HCT116 (cell line): ENCODE measurements around the gene CFAP57. TPM values are rescaled to one million over a fixed set of nuclear protein-coding genes. Genes with fewer than 3 reads are reported as not detected.

Experiments
- ATAC-seq: fragments of 200-7000 bp; cut with Tn5 transposase; 2 replicates; pipeline ENCODE4 v1.9.1; 2020; ENCODE audit warnings: mild to moderate bottlenecking, moderate library complexity
- BruUV-seq: library from RNA; stranded (reverse); fragments of 400-500 nt; replicated peaks from 2 replicates; lab custom pipeline; 2021; lab: Mats Ljungman, UMichigan
- CTCF ChIA-PET: fragments of 300-600 bp; sonication (Branson Sonifier 250); formaldehyde crosslinking; loops from one replicate; lab custom pipeline; 2021; ENCODE audit warnings: antibody characterized with exemption; lab: Charles Lee
- POLR2A ChIA-PET: fragments of 300-600, 350-600 bp; sonication (Branson Sonifier 250); formaldehyde crosslinking; loops from one replicate; lab custom pipeline; 2021; ENCODE audit warnings: antibody characterized with exemption; lab: Charles Lee
- RAD21 ChIA-PET, 2 experiments: fragments of 300-600 bp; sonication (Branson Sonifier 250); formaldehyde crosslinking; loops; one replicate each; lab custom pipeline; 2023; ENCODE audit warnings: low total read pairs in 2 of 2; ENCODE audit not compliant: uncharacterized antibody in 2 of 2, unreplicated experiment in 2 of 2, low non-redundant PET in 1 of 2; lab: Charles Lee
- DNase-seq: peaks from one replicate; pipeline ENCODE4 v3.0.0-alpha.2; 2010; ENCODE audit warnings: low read depth, low spot score
- H2AFZ ChIP-seq: fragments of 200-600 bp; shearing (Covaris generic), sonication (generic); 2 replicates; pipeline ENCODE4 v1.6.1; 2017; ENCODE audit warnings: low read depth, mixed run types, mixed read lengths, antibody characterized with exemption, low read length; ENCODE audit not compliant: poor library complexity, severe bottlenecking
- H3K27ac ChIP-seq: 2 replicates; pipeline ENCODE4 v1.5.1; 2012; ENCODE audit warnings: low read depth, low read length
- H3K27me3 ChIP-seq: fragments of 200-600 bp; sonication (generic); 2 replicates; pipeline ENCODE4 v1.6.1; 2016; ENCODE audit warnings: mixed run types, low read length, mixed read lengths; ENCODE audit not compliant: insufficient read depth
- H3K36me3 ChIP-seq, 2 experiments: fragments of 200-500 bp in 1 of 2; fragments of 200-600 bp in 1 of 2; sonication (Bioruptor generic) in 1 of 2; sonication (generic) in 1 of 2; 2 replicates each; pipeline versions ENCODE4 v1.5.1 to v1.6.1; 2014 to 2016; ENCODE audit warnings: low read length in 2 of 2, inconsistent platforms in 1 of 2, mixed read lengths in 1 of 2, mixed run types in 1 of 2; ENCODE audit not compliant: insufficient read depth in 2 of 2, control insufficient read depth in 1 of 2
- H3K4me1 ChIP-seq, 2 experiments: fragments of 200-600 bp in 1 of 2; sonication (generic) in 1 of 2; 2 replicates each; pipeline versions ENCODE4 v1.5.1 to v1.6.1; 2012 to 2017; ENCODE audit warnings: low read length in 2 of 2, inconsistent platforms in 1 of 2, mild to moderate bottlenecking in 1 of 2, mixed read lengths in 1 of 2, mixed run types in 1 of 2, moderate library complexity in 1 of 2; ENCODE audit not compliant: insufficient read depth in 2 of 2, control insufficient read depth in 1 of 2
- H3K4me2 ChIP-seq: fragments of 200-600 bp; sonication (generic); 2 replicates; pipeline ENCODE4 v1.6.1; 2017; ENCODE audit warnings: mixed run types, low read length, mixed read lengths
- H3K4me3 ChIP-seq, 2 experiments: fragments of 200-600 bp in 1 of 2; sonication (generic) in 1 of 2; replicated peaks in 1 of 2; 2 replicates each; pipeline ENCODE4 v1.5.1; 2011 to 2016; ENCODE audit warnings: low read length in 2 of 2, control low read depth in 1 of 2, low read depth in 1 of 2, mild to moderate bottlenecking in 1 of 2, mixed read lengths in 1 of 2, mixed run types in 1 of 2
- H3K79me2 ChIP-seq: fragments of 200-600 bp; sonication (generic); 2 replicates; pipeline ENCODE4 v1.6.1; 2017; ENCODE audit warnings: mild to moderate bottlenecking, mixed run types, low read length, moderate library complexity, mixed read lengths; ENCODE audit not compliant: insufficient read depth
- H3K9ac ChIP-seq: fragments of 200-600 bp; sonication (generic); 2 replicates; pipeline ENCODE4 v1.6.1; 2016; ENCODE audit warnings: low read length, mixed read lengths
- H3K9me2 ChIP-seq: fragments of 200-600 bp; sonication (generic), shearing (Covaris generic); 2 replicates; pipeline ENCODE4 v1.6.1; 2017; ENCODE audit warnings: mixed run types, mild to moderate bottlenecking, moderate library complexity; ENCODE audit not compliant: insufficient read depth
- H3K9me3 ChIP-seq, 2 experiments: fragments of 200-500 bp in 1 of 2; fragments of 200-600 bp in 1 of 2; sonication (Bioruptor generic) in 1 of 2; sonication (generic) in 1 of 2; 2 replicates each; pipeline ENCODE4 v1.6.1; 2014 to 2017; ENCODE audit warnings: low read length in 2 of 2, mixed read lengths in 2 of 2, inconsistent platforms in 1 of 2, low read depth in 1 of 2, mild to moderate bottlenecking in 1 of 2, mixed run types in 1 of 2, moderate library complexity in 1 of 2; ENCODE audit not compliant: control insufficient read depth in 1 of 2, insufficient read depth in 1 of 2
- H4K20me1 ChIP-seq: fragments of 200-600 bp; sonication (generic), shearing (Covaris generic); 2 replicates; pipeline ENCODE4 v1.6.1; 2017; ENCODE audit warnings: mixed run types, mild to moderate bottlenecking, moderate library complexity; ENCODE audit not compliant: insufficient read depth
- CEBPB ChIP-seq: IDR thresholded peaks from 2 replicates; pipeline ENCODE4 v1.6.1; 2012; ENCODE audit warnings: low read depth
- EGR1 ChIP-seq: IDR thresholded peaks from 2 replicates; pipeline ENCODE4 v1.6.1; 2012; ENCODE audit warnings: low read depth
- ELF1 ChIP-seq: IDR thresholded peaks from 2 replicates; pipeline ENCODE4 v1.6.1; 2012; ENCODE audit warnings: low read depth, borderline replicate concordance
- EZH2 ChIP-seq: fragments of 200-600 bp; sonication (generic); IDR thresholded peaks from 2 replicates; pipeline ENCODE4 v1.6.1; 2017; ENCODE audit warnings: antibody characterized with exemption, mixed run types
- EZH2phosphoT487 ChIP-seq: fragments of 200-600 bp; IDR thresholded peaks from 2 replicates; pipeline ENCODE4 v1.6.1; 2018; ENCODE audit warnings: antibody characterized with exemption, borderline replicate concordance
- FOSL1 ChIP-seq: IDR thresholded peaks from 2 replicates; pipeline ENCODE4 v1.6.1; 2012; ENCODE audit warnings: low read depth
- JUND ChIP-seq: IDR thresholded peaks from 2 replicates; pipeline ENCODE4 v1.6.1; 2012
- MAX ChIP-seq: IDR thresholded peaks from 2 replicates; pipeline ENCODE4 v1.6.1; 2012
- POLR2AphosphoS5 ChIP-seq: IDR thresholded peaks from 2 replicates; pipeline ENCODE4 v1.6.1; 2011; ENCODE audit warnings: mild to moderate bottlenecking, low read depth, low read length, moderate library complexity
- RAD21 ChIP-seq: IDR thresholded peaks from 2 replicates; pipeline ENCODE4 v1.6.1; 2012; ENCODE audit warnings: low read depth, mild to moderate bottlenecking
- YY1 ChIP-seq: IDR thresholded peaks from 2 replicates; pipeline ENCODE4 v1.6.1; 2011; ENCODE audit warnings: low read length, low read depth, moderate library complexity, mild to moderate bottlenecking; ENCODE audit not compliant: insufficient replicate concordance; ENCODE audit errors: extremely low read depth
- ZFX ChIP-seq: fragments of 450-650 bp; IDR thresholded peaks from 2 replicates; pipeline ENCODE4 v1.6.1; 2017
- ZNF274 ChIP-seq: fragments of 200-500 bp; sonication (Bioruptor generic); IDR thresholded peaks from 2 replicates; pipeline ENCODE4 v1.6.1; 2014; ENCODE audit warnings: mild to moderate bottlenecking, low read depth, low read length, inconsistent platforms
- intact Hi-C: fragments of 100-400 bp; cut with micrococcal nuclease; formaldehyde crosslinking; loops from 2 replicates; pipeline ENCODE4 v1.10.0; 2022
- total RNA-seq: library from RNA; stranded (reverse); gene quantifications from one replicate; pipeline ENCODE4 v1.2.1, GENCODE V29; 2021; ENCODE audit not compliant: unreplicated experiment

Gene CFAP57
- total RNA-seq, 1 experiment from 2014 or later = 0.49 TPM

- ChIA-PET POLR2A (no interaction called here), CTCF (interaction anchor here (1.0 kb wide), 1 partner anchor 15 kb away, joined by 5 read pairs; the partner anchor contains the start of gene C1orf210), RAD21 (interaction anchor here in 1 of 2 experiments (0.5 kb wide), 1 partner anchor 141 kb away, joined by 3 read pairs; no protein-coding TSS in a partner anchor)
- ATAC-seq (peak; percentile 94), DNase-seq (peak; percentile 65)
- Histone ChIP-seq H4K20me1 (no peaks in the 10 kb centered on the region), H3K79me2 (no peaks in the 10 kb centered on the region), H3K4me2 (peak overlapping the region; percentile 85), H3K36me3 (no peaks in the 10 kb centered on the region), H3K4me1 (peaks cover 15 to 32% of the 10 kb centered on the region in 2 experiments), H3K4me3 (peak overlapping the region; percentile 54 to 61), H2AFZ (no peak overlapping the region), H3K9ac (peak overlapping the region; percentile 52), H3K9me3 (peaks cover 0 to 2% of the 10 kb centered on the region in 2 experiments; a peak in 1 of 4 replicates), H3K27ac (peak overlapping the region; percentile 44), H3K9me2 (no peaks in the 10 kb centered on the region), H3K27me3 (no peaks in the 10 kb centered on the region)
- BruUV-seq = no TSS peak
- TF ChIP-seq EGR1 = no peak
- TF ChIP-seq EZH2 = no peak
- peak; percentile 84 for TF ChIP-seq POLR2AphosphoS5
- no peak for TF ChIP-seq FOSL1
- TF ChIP-seq RAD21 = no peak
- TF ChIP-seq ZFX = no peak
- no peak for TF ChIP-seq CEBPB
- no peak for TF ChIP-seq ZNF274
- no peak for TF ChIP-seq ELF1
- no peak for TF ChIP-seq EZH2phosphoT487
- no peak for TF ChIP-seq JUND
- no peak for TF ChIP-seq YY1
- TF ChIP-seq MAX = peak; percentile 61; the same call in 1 of the 2 replicates
- intact Hi-C loops = no loop called here
Observed at GRCh38 chr1:43270421-43271095, 98.4 kb downstream of the CFAP57 start.
